Stimulated activated naive CD8-positive, alpha-beta T cell treated with anti-CD3 and anti-CD28 coated beads, Interleukin-15, amount 100 ng/mL, for 72 hours (primary cell): ENCODE results near the gene VWA5B2.

ENCODE experiments used
- ATAC-seq: fragments of 150-1000 bp; cut with Tn5 transposase; 2 replicates; pipeline ENCODE4 v1.10.0; 2021; ENCODE audit warnings: mild to moderate bottlenecking, moderate library complexity
- DNase-seq, 2 donors: peaks; one replicate each; pipeline ENCODE4 v3.0.0; 2021 to 2022
- H3K27ac Mint-ChIP-seq, 2 donors: one replicate each; pipeline ENCODE4 v1.8.0; 2022; ENCODE audit warnings: mild to moderate bottlenecking in 2 of 2, mixed read lengths in 2 of 2, moderate library complexity in 2 of 2
- H3K27me3 Mint-ChIP-seq: one replicate; pipeline ENCODE4 v1.8.0; 2022; ENCODE audit warnings: mixed read lengths
- H3K4me1 Mint-ChIP-seq: one replicate; pipeline ENCODE4 v1.8.0; 2022; ENCODE audit warnings: mild to moderate bottlenecking, mixed read lengths
- H3K4me3 Mint-ChIP-seq, 2 donors: one replicate each; pipeline ENCODE4 v1.8.0; 2022; ENCODE audit warnings: mild to moderate bottlenecking in 2 of 2, mixed read lengths in 2 of 2, moderate library complexity in 1 of 2
- H3K9me3 Mint-ChIP-seq, 2 donors: one replicate each; pipeline ENCODE4 v1.8.0; 2022; ENCODE audit warnings: mixed read lengths in 2 of 2

The VWA5B2 gene

DNA sequence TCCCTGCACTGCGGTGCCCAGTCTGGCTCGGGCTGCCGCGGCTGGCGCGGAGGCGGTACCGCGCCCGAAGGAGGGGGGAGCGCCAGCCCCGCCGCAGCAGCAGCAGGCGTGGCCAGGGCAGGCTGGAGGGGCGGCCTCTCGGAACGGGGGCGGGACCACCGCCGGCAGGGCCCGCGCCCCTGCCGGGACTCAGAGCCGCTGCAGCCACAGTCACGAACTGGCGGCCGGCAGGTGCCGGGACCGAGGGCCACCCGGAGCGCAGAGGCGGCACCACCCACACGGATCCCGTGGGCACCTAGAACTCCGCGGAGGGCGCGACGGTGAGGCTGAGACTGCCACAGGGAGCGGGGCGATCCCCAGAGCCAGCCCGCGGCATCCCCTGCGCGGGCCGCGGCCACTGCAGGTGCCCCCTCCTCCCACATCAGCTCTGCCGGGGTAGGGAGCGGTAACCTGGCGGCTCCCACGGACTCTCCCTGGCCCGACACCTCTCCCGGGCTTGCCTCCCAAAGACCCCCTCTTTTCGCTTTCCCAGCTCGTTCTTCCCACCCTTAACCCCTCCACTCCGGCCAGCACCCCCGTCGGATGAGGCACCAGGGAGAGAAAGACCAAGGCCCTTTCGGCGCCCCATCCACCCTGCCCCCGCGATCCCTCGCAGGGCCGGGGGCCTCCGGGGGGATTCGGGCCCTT lies at the start of gene VWA5B2:
VWA5B2 (plus strand) TSS at position 192 of the 687 bp plus-strand sequence. CDS start 944 bp downstream, outside the sequence.
- Mint-ChIP-seq H3K27ac (no peak within 1 kb of the TSS), H3K4me1 (peaks cover 15% of the 10 kb centered on the region), H3K4me3 (peak within 1 kb of the TSS; percentile 76 to 82), H3K27me3 (peaks cover 73% of the 10 kb centered on the region), H3K9me3 (no peaks in the 10 kb centered on the region)
- ATAC-seq (peak; percentile 80), DNase-seq (peak; percentile 60 to 77)

- peaks cover 35% of the 10 kb centered on the region for H3K4me1 Mint-ChIP-seq
- H3K4me3 Mint-ChIP-seq = no peak overlapping the region
- H3K9me3 Mint-ChIP-seq = no peaks in the 10 kb centered on the region
- H3K27ac Mint-ChIP-seq = peak overlapping the region in 1 of 2 donors; percentile 40
- H3K27me3 Mint-ChIP-seq = no peaks in the 10 kb centered on the region
- DNase-seq (no peak), ATAC-seq (no peak)
Observed at GRCh38 chr3:184180165-184180564, 49.2 kb upstream of the VWA5B2 start.

GRCh38 chr3:184181596-184181995 lies 47.8 kb upstream of the VWA5B2 start:
- H3K9me3 Mint-ChIP-seq = no peaks in the 10 kb centered on the region
- H3K27ac Mint-ChIP-seq = no peak overlapping the region
- ATAC-seq = no peak

GRCh38 chr3:184183679-184184078 lies 45.7 kb upstream of the VWA5B2 start:
- H3K4me1 Mint-ChIP-seq = peaks cover 34% of the 10 kb centered on the region
- H3K27ac Mint-ChIP-seq = no peak overlapping the region
- no peak overlapping the region for H3K4me3 Mint-ChIP-seq
- no peak for DNase-seq
- ATAC-seq = no peak
- H3K27me3 Mint-ChIP-seq = no peaks in the 10 kb centered on the region
- no peaks in the 10 kb centered on the region for H3K9me3 Mint-ChIP-seq

More at GRCh38 chr3:184181596-184181995, 47.8 kb upstream of the VWA5B2 start:
- Mint-ChIP-seq H3K27me3 (no peaks in the 10 kb centered on the region), H3K4me3 (no peak overlapping the region), H3K4me1 (peaks cover 32% of the 10 kb centered on the region)
- no peak for DNase-seq

DNA sequence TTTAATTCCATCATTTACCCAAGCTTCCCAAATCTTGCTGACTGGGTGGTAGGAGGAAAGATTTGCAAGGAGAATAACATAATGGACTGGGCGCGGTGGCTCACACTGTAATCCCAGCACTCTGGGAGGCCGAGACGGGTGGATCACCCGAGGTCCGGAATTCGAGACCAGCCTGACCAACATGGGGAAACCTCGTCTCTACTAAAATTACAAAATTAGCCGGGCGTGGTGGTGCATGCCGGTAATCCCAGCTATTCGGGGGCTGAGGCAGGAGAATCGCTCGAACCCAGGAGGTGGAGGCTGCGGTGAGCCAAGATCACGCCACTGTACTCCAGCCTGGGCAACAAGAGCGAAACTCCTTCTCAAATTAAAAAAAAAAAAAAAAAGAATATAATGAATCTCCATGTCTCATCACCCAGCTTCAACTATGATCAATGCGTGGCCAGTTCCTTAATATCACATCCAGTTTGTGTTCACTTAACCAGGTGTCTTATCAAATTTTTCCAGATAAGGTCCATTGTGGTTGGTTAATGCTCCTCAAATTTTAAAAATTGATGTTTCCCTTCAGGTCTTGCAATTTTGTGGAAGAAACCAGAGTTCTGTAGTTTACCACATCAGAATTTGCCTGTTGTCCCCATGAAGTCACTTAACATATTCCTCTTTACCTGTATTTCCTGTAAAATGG lies 44.7 kb upstream of the VWA5B2 start:
- Mint-ChIP-seq H3K9me3 (no peaks in the 10 kb centered on the region), H3K4me3 (peak overlapping the region; percentile 87 to 89), H3K27me3 (no peaks in the 10 kb centered on the region), H3K27ac (peak overlapping the region; percentile 93 to 98), H3K4me1 (peaks cover 44% of the 10 kb centered on the region)
- DNase-seq (no peak), ATAC-seq (no peak)

GRCh38 chr3:184185461-184186183 lies 43.8 kb upstream of the VWA5B2 start:
- H3K4me1 Mint-ChIP-seq = peaks cover 49% of the 10 kb centered on the region
- no peaks in the 10 kb centered on the region for H3K9me3 Mint-ChIP-seq
- H3K4me3 Mint-ChIP-seq = peak overlapping the region; percentile 87 to 89
- ATAC-seq (peak; percentile 93), DNase-seq (peak; percentile 98 to 99)
- H3K27me3 Mint-ChIP-seq = no peaks in the 10 kb centered on the region
- H3K27ac Mint-ChIP-seq = peak overlapping the region; percentile 97 to 98

- peak within 1 kb of the TSS; percentile 97 to 98 for H3K27ac Mint-ChIP-seq
- H3K27me3 Mint-ChIP-seq = no peaks in the 10 kb centered on the region
- no peaks in the 10 kb centered on the region for H3K9me3 Mint-ChIP-seq
- peaks cover 49% of the 10 kb centered on the region for H3K4me1 Mint-ChIP-seq
- peak within 1 kb of the TSS; percentile 87 to 89 for H3K4me3 Mint-ChIP-seq
- peak; percentile 48 for ATAC-seq
- no peak for DNase-seq
Observed at GRCh38 chr3:184186184-184186901, 43.0 kb upstream of the VWA5B2 start, which contains the start of gene ABCF3. TSS of gene ABCF3 (plus strand) at chr3:184186199. CDS start at chr3:184186208, 9 bp downstream.

DNA sequence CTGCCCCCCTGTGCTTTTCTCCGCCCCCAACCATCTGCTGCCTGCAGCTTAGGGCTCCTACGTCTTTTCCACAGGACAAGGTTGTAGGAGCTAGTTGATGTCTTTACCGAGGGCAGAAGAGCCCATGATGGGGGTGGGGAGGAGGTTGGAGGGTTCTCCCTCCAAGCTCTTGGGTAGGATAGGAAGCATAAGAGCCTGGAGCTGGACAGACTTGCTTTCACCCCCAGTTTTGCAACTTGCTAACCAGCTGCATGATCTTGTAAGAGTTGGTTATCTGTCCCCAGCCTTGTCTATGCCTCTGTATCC lies 42.5 kb upstream of the VWA5B2 start:
- H3K4me3 Mint-ChIP-seq = peak overlapping the region; percentile 87 to 89
- ATAC-seq = no peak
- H3K27me3 Mint-ChIP-seq = no peaks in the 10 kb centered on the region
- no peak for DNase-seq
- peak overlapping the region; percentile 97 to 98 for H3K27ac Mint-ChIP-seq
- peaks cover 49% of the 10 kb centered on the region for H3K4me1 Mint-ChIP-seq
- H3K9me3 Mint-ChIP-seq = no peaks in the 10 kb centered on the region

DNA sequence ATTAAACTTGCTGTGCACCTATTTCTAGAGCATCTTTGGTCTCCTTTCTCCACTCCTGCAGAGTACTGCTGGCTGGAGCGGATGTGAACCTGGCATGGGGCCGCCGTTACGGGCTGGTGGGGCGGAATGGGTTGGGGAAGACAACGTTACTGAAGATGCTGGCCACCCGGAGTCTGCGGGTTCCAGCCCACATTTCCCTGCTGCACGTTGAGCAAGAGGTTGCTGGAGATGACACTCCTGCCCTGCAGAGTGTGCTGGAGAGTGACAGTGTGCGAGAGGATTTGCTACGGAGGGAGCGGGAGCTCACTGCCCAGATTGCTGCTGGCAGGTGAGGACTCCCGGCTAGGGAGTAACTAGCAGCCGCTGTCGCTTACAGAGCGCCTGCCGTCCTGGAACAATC lies 41.3 kb upstream of the VWA5B2 start:
- DNase-seq (no peak), ATAC-seq (no peak)
- H3K27ac Mint-ChIP-seq = peak overlapping the region in 1 of 2 donors; percentile 67
- no peaks in the 10 kb centered on the region for H3K27me3 Mint-ChIP-seq
- H3K4me1 Mint-ChIP-seq = peaks cover 49% of the 10 kb centered on the region
- no peaks in the 10 kb centered on the region for H3K9me3 Mint-ChIP-seq
- H3K4me3 Mint-ChIP-seq = peak overlapping the region in 1 of 2 donors; percentile 1

DNA sequence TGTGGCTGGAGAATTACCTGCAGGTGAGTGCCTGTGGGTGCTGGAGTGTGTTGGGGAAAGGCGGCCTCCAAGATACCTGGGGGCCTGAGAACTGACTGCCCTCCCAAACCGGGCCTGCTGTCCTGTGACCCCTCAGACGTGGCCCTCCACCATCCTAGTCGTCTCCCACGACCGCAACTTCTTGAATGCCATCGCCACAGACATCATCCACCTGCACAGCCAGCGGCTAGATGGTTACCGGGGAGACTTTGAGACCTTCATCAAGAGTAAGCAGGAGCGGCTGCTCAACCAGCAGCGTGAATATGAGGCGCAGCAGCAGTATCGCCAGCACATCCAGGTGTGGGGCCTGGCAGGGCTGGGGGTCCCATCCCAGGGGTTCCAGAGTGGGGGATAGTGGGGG lies 40.0 kb upstream of the VWA5B2 start:
- H3K9me3 Mint-ChIP-seq = no peaks in the 10 kb centered on the region
- peak overlapping the region in 1 of 2 donors; percentile 71 for H3K27ac Mint-ChIP-seq
- H3K4me1 Mint-ChIP-seq = peaks cover 49% of the 10 kb centered on the region

DNA sequence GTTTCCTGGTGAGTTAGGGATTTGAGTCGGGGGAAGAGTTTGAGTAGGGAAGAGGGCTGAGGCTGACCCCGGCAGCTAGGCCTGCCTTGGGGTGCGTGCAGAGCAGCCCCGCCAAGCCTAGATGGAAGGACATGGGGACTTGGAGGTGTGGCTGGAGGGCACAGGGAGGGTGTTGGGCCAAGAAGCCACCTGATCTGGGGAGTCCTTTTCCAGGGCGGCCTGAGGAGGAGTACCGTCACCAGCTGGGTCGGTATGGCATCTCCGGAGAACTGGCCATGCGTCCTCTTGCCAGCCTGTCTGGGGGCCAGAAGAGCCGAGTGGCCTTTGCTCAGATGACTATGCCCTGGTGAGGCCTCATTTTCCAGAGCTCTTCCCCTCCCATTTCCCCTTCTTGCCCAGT lies 36.5 kb upstream of the VWA5B2 start:
- H3K27me3 Mint-ChIP-seq = no peaks in the 10 kb centered on the region
- ATAC-seq (no peak), DNase-seq (no peak)
- H3K27ac Mint-ChIP-seq = no peak overlapping the region
- H3K4me3 Mint-ChIP-seq = no peak overlapping the region
- no peaks in the 10 kb centered on the region for H3K9me3 Mint-ChIP-seq
- peaks cover 23% of the 10 kb centered on the region for H3K4me1 Mint-ChIP-seq

More for the DNA sequence above, 40.0 kb upstream of the VWA5B2 start:
- DNase-seq (no peak), ATAC-seq (no peak)
- Mint-ChIP-seq H3K27me3 (no peaks in the 10 kb centered on the region), H3K4me3 (no peak overlapping the region)

DNA sequence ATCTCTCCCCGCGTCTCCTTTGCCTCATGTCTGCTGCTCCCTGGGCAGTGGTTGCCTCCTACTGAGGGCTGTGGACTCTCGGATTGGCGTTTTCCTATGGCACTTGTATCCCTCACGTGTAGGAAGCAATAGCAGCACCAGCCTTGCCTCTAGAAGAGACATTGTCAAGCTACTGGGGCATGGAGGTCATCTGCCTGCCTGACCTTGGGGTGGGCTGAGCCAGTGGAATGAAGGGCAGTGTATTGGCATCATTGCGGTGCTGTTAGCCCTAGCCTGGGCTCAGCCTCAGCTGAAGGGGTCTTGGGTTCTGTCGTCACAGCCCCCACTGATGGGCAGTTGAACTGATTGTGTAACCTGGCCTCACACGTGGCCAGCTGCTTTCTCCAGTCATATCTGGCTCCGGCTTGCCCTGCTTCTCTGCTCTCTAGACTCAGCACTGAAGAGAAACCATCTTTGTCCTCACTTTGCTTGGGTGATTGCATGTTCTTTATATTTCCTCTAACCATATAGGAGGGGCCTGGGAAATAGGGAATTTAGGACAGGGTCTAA lies 35.3 kb upstream of the VWA5B2 start:
- no peak overlapping the region for H3K27ac Mint-ChIP-seq
- no peaks in the 10 kb centered on the region for H3K9me3 Mint-ChIP-seq
- peaks cover 11% of the 10 kb centered on the region for H3K4me1 Mint-ChIP-seq
- H3K27me3 Mint-ChIP-seq = no peaks in the 10 kb centered on the region
- no peak overlapping the region for H3K4me3 Mint-ChIP-seq
- ATAC-seq (no peak), DNase-seq (no peak)

GRCh38 chr3:184196536-184196935 lies 32.8 kb upstream of the VWA5B2 start:
- no peak for DNase-seq
- Mint-ChIP-seq H3K9me3 (no peaks in the 10 kb centered on the region), H3K4me3 (no peak overlapping the region), H3K4me1 (no peaks in the 10 kb centered on the region), H3K27ac (no peak overlapping the region), H3K27me3 (no peaks in the 10 kb centered on the region)
- peak; percentile 10 for ATAC-seq

DNA sequence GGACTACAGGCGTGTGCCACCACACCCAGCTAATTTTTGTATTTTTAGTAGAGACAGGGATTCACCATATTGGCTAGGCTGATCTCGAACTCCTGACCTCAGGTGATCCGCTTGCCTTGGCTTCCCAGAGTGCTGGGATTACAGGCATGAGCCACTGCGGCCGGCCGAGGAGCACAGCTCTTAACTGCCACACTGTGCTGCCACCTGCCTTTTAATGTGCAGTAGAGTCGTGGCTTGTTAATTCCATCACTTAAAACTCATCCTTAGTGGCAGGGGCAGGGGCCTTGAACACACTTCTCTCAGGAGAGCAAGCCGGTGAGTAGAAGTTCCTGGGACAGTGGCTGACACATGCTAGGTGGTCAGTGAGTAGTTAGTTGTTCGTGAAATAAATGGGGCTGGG lies 30.9 kb upstream of the VWA5B2 start:
- no peaks in the 10 kb centered on the region for H3K27me3 Mint-ChIP-seq
- no peak overlapping the region for H3K4me3 Mint-ChIP-seq
- no peak for DNase-seq
- ATAC-seq = peak; percentile 11
- no peak overlapping the region for H3K27ac Mint-ChIP-seq
- H3K4me1 Mint-ChIP-seq = no peaks in the 10 kb centered on the region
- H3K9me3 Mint-ChIP-seq = no peaks in the 10 kb centered on the region

DNA sequence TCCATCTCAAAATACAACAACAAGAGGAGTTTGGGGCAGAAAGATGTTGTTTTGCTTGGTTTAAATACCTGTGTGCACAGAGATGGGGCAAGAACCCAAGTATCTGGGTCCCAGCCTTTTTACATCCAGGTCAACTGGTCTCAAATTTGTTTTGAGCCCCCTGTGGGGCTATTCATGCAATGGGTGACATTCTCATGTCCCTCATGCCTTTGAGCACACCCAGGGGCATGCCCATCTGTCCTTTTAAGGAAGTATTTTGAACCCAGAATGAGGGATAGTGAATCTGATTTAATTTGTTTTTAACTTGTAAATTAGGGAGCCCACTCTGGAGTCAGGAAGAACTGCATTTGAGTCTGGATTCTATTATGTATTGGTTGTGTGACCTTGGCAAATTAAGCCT lies 28.6 kb upstream of the VWA5B2 start:
- Mint-ChIP-seq H3K4me1 (no peaks in the 10 kb centered on the region), H3K27me3 (peaks cover 6% of the 10 kb centered on the region), H3K9me3 (no peaks in the 10 kb centered on the region), H3K4me3 (no peak overlapping the region), H3K27ac (no peak overlapping the region)
- DNase-seq = no peak
- ATAC-seq = no peak
